Measurements from ENCODE around the gene SFTPA1. TPM values are rescaled to one million over a fixed set of nuclear protein-coding genes. Genes with fewer than 3 reads are reported as not detected.
"Not testable (repeated sequence)": the region's sequence is repeated elsewhere in the genome, so short reads cannot be mapped to it uniquely, and the experiment has no call there.

Gene SFTPA1
- total RNA-seq, 2 donors from 2014 or later, result not detected

GRCh38 chr10:79664686-79665085 is 53.9 kb downstream of the SFTPA1 start:
- intact Hi-C loops (cut with DNase I); H3K36me3 ChIP-seq; H3K27ac ChIP-seq; H3K4me1 ChIP-seq (replicated peaks); H3K4me3 ChIP-seq; H3K9me3 ChIP-seq; H3K27me3 ChIP-seq (replicated peaks; ENCODE audit: insufficient read depth); DNase-seq (ENCODE audit: low spot score): not testable (repeated sequence)
- WGBS, result 72% methylated on average over 4 of the region's 4 CpGs

Other genes with a start within 250 kb of the SFTPA1 start
- 10 to 100 TPM; 20.8 to 51.2 TPM for gene ZCCHC24, start 165.3 kb upstream of the SFTPA1 start, total RNA-seq
- 1 to 10 TPM in 1 of 2 donors, under 1 TPM in 1; 0.32 to 1.5 TPM for gene EIF5AL1, start 98.4 kb upstream of the SFTPA1 start, total RNA-seq
- gene SFTPA2, start 50.5 kb upstream of the SFTPA1 start, total RNA-seq, result 10 to 100 TPM in 1 of 2 donors, 1 to 10 TPM in 1; 5.3 to 38.5 TPM
- gene NUTM2B, start 92.3 kb downstream of the SFTPA1 start, total RNA-seq, result 1 to 10 TPM; 1.6 to 6.0 TPM
- gene NUTM2E, start 215.8 kb downstream of the SFTPA1 start, total RNA-seq, result under 1 TPM in 1 of 2 donors, not detected in 1; 0.57 TPM

Measured in prostate gland (tissue), 2 donors.